SK-N-SH treated with all-trans-retinoic acid at 6 μM for 48 hours (cell line): ENCODE measurements around the gene COX17.

Experiments
- ATAC-seq: fragments of 200-7000 bp; cut with Tn5 transposase; 3 replicates; pipeline ENCODE4 v1.9.1; 2020; ENCODE audit warnings: mild to moderate bottlenecking, moderate library complexity
- ARNTL ChIP-seq: fragments of 450-650 bp; formaldehyde crosslinking; IDR thresholded peaks from 2 replicates; pipeline ENCODE4 v1.5.0; 2020; ENCODE audit warnings: low read depth, mild to moderate bottlenecking, moderate library complexity, borderline replicate concordance
- BACH2 ChIP-seq: fragments of 250-450 bp; sonication (Bioruptor Pico); IDR thresholded peaks from 2 replicates; pipeline ENCODE4 v1.9.0; 2021; ENCODE audit warnings: mild to moderate bottlenecking, borderline replicate concordance
- CSDC2 ChIP-seq: fragments of 250-450 bp; sonication (Bioruptor Pico); IDR thresholded peaks from 2 replicates; pipeline ENCODE4 v1.5.0; 2020; ENCODE audit warnings: mild to moderate bottlenecking, moderate library complexity
- CSRNP3 ChIP-seq: fragments of 250-450 bp; sonication (Bioruptor Pico); IDR thresholded peaks from 2 replicates; pipeline ENCODE4 v1.5.1; 2021; ENCODE audit warnings: mild to moderate bottlenecking, moderate library complexity
- ESRRG ChIP-seq: fragments of 250-450 bp; sonication (Bioruptor Pico); IDR thresholded peaks from 2 replicates; pipeline ENCODE4 v1.6.1; 2021; ENCODE audit warnings: mild to moderate bottlenecking
- GLIS3 ChIP-seq: fragments of 250-450 bp; sonication (Bioruptor Pico); IDR thresholded peaks from 2 replicates; pipeline ENCODE4 v1.5.0; 2020; ENCODE audit warnings: mild to moderate bottlenecking, moderate library complexity
- ISL1 ChIP-seq: fragments of 250-450 bp; sonication (Bioruptor Pico); IDR thresholded peaks from 2 replicates; pipeline ENCODE4 v2.1.2; 2022; ENCODE audit warnings: mild to moderate bottlenecking, moderate library complexity
- OSR1 ChIP-seq: fragments of 250-450 bp; sonication (Bioruptor Pico); IDR thresholded peaks from 2 replicates; pipeline ENCODE4 v1.8.0; 2022; ENCODE audit warnings: moderate library complexity, mild to moderate bottlenecking, inconsistent platforms
- POU6F1 ChIP-seq: fragments of 250-450 bp; sonication (Bioruptor Pico); IDR thresholded peaks from 2 replicates; pipeline ENCODE4 v1.8.0; 2021; ENCODE audit warnings: low read depth, mild to moderate bottlenecking, moderate library complexity, borderline replicate concordance
- PPARA ChIP-seq: fragments of 250-450 bp; sonication (Bioruptor Pico); IDR thresholded peaks from 2 replicates; pipeline ENCODE4 v1.5.0; 2020; ENCODE audit warnings: mild to moderate bottlenecking, borderline replicate concordance
- RARB ChIP-seq: fragments of 250-450 bp; sonication (Bioruptor Pico); IDR thresholded peaks from 2 replicates; pipeline ENCODE4 v1.8.0; 2021; ENCODE audit warnings: mild to moderate bottlenecking, moderate library complexity
- SNAI2 ChIP-seq: fragments of 250-450 bp; sonication (Bioruptor Pico); IDR thresholded peaks from 2 replicates; pipeline ENCODE4 v1.5.0; 2020; ENCODE audit warnings: mild to moderate bottlenecking, moderate library complexity
- TCF4 ChIP-seq: fragments of 250-450 bp; sonication (Bioruptor Pico); IDR thresholded peaks from 2 replicates; pipeline ENCODE4 v1.8.0; 2021; ENCODE audit warnings: mild to moderate bottlenecking, moderate library complexity, borderline replicate concordance
- ZC3H10 ChIP-seq: fragments of 250-450 bp; sonication (Bioruptor Pico); IDR thresholded peaks from 2 replicates; pipeline ENCODE4 v1.5.1; 2021; ENCODE audit warnings: mild to moderate bottlenecking, moderate library complexity
- ZFP3 ChIP-seq: fragments of 250-450 bp; sonication (Bioruptor Pico); IDR thresholded peaks from 2 replicates; pipeline ENCODE4 v1.5.0; 2020; ENCODE audit warnings: mild to moderate bottlenecking, moderate library complexity
- ZFP30 ChIP-seq: fragments of 450-650 bp; formaldehyde crosslinking; IDR thresholded peaks from 2 replicates; pipeline ENCODE4 v1.5.0; 2022; ENCODE audit warnings: mild to moderate bottlenecking, moderate library complexity
- ZNF565 ChIP-seq: fragments of 450-650 bp; formaldehyde crosslinking; conservative IDR thresholded peaks from 2 replicates; pipeline ENCODE4 v1.5.0; 2020; ENCODE audit warnings: low read depth, mild to moderate bottlenecking, moderate library complexity
- ZNF70 ChIP-seq: fragments of 450-650 bp; formaldehyde crosslinking; IDR thresholded peaks from 2 replicates; pipeline ENCODE4 v1.5.0; 2020; ENCODE audit warnings: mild to moderate bottlenecking, moderate library complexity
- ZNF8 ChIP-seq: fragments of 450-650 bp; formaldehyde crosslinking; IDR thresholded peaks from 2 replicates; pipeline ENCODE4 v1.5.0; 2020; ENCODE audit warnings: mild to moderate bottlenecking, moderate library complexity
- TF ChIP-seq, protein P1 (sequence below): fragments of 250-450 bp; sonication (Bioruptor Pico); IDR thresholded peaks from 2 replicates; pipeline ENCODE4 v1.5.1; 2020; ENCODE audit warnings: low read depth, mild to moderate bottlenecking, moderate library complexity
- TF ChIP-seq, protein P2 (sequence below): fragments of 250-450 bp; sonication (Bioruptor Pico); IDR thresholded peaks from 2 replicates; pipeline ENCODE4 v1.8.0; 2020; ENCODE audit warnings: mild to moderate bottlenecking, moderate library complexity, borderline replicate concordance

COX17 gene

DNA sequence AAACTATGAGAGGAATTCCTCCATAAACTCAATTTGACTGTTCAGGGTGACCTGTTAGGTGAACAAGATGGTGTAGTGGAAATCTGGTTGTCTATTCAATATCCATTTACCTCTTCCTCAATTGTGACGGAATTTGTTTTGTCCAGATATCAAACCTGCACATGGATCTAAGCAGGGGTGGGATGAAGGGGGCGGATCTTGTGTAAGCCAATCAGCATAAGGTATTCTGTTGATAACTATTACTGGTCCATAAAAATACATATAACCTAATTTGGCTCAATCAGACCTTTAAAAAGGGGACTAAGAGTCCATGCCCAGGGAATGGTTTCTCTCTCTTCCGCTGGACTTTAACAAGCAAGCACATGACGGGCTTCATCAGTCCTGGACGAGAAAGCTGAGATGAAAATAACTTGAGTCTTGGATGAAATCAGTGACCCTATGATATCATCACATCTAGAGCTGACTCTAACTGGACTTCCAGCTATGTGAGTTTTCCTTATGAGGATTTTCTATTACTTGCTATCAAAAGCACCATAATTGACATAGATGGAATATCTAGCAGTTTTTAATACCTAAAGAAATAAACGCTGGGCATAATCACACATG, 11.1 kb downstream of the COX17 start:
- no peak for ATAC-seq
- no peak for TF ChIP-seq CSDC2 (CRISPR knock-in tag)
- no peak for TF ChIP-seq RARB (CRISPR knock-in tag)
- TF ChIP-seq, all 23 proteins: peak for 0

- peak; percentile 14 for ATAC-seq
- TF ChIP-seq PPARA, result no peak
- TF ChIP-seq ZFP3 (CRISPR knock-in tag), result no peak
- TF ChIP-seq OSR1 (CRISPR knock-in tag), result no peak
- no peak for TF ChIP-seq ZNF70
- TF ChIP-seq CSDC2 (CRISPR knock-in tag), result no peak
- TF ChIP-seq ISL1 (CRISPR knock-in tag), result no peak
- TF ChIP-seq TCF4 (CRISPR knock-in tag), result no peak
- TF ChIP-seq SNAI2, result no peak
- no peak for TF ChIP-seq CSRNP3
- TF ChIP-seq BACH2 (CRISPR knock-in tag), result no peak
- no peak for TF ChIP-seq ZC3H10 (CRISPR knock-in tag)
- no peak for TF ChIP-seq ZNF565 (CRISPR knock-in tag)
Measured at GRCh38 chr3:119664850-119665379, 12.3 kb downstream of the COX17 start.

GRCh38 chr3:119664370-119664769, 12.8 kb downstream of the COX17 start:
- ATAC-seq, result peak; percentile 1; the same call in 1 of the 3 replicates
- TF ChIP-seq ZNF70, result no peak
- TF ChIP-seq SNAI2, result no peak
- TF ChIP-seq, protein P1, sequence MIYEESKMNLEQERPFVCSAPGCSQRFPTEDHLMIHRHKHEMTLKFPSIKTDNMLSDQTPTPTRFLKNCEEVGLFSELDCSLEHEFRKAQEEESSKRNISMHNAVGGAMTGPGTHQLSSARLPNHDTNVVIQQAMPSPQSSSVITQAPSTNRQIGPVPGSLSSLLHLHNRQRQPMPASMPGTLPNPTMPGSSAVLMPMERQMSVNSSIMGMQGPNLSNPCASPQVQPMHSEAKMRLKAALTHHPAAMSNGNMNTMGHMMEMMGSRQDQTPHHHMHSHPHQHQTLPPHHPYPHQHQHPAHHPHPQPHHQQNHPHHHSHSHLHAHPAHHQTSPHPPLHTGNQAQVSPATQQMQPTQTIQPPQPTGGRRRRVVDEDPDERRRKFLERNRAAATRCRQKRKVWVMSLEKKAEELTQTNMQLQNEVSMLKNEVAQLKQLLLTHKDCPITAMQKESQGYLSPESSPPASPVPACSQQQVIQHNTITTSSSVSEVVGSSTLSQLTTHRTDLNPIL (CRISPR knock-in tag), result no peak
- no peak for TF ChIP-seq GLIS3 (CRISPR knock-in tag)
- TF ChIP-seq ZFP30 (CRISPR knock-in tag), result no peak
- no peak for TF ChIP-seq CSRNP3
- TF ChIP-seq ESRRG (CRISPR knock-in tag), result no peak
- no peak for TF ChIP-seq PPARA
- TF ChIP-seq OSR1 (CRISPR knock-in tag), result no peak
- TF ChIP-seq, protein P2, sequence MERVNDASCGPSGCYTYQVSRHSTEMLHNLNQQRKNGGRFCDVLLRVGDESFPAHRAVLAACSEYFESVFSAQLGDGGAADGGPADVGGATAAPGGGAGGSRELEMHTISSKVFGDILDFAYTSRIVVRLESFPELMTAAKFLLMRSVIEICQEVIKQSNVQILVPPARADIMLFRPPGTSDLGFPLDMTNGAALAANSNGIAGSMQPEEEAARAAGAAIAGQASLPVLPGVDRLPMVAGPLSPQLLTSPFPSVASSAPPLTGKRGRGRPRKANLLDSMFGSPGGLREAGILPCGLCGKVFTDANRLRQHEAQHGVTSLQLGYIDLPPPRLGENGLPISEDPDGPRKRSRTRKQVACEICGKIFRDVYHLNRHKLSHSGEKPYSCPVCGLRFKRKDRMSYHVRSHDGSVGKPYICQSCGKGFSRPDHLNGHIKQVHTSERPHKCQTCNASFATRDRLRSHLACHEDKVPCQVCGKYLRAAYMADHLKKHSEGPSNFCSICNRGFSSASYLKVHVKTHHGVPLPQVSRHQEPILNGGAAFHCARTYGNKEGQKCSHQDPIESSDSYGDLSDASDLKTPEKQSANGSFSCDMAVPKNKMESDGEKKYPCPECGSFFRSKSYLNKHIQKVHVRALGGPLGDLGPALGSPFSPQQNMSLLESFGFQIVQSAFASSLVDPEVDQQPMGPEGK (CRISPR knock-in tag), result no peak
- TF ChIP-seq POU6F1, result no peak
- no peak for TF ChIP-seq ZNF565 (CRISPR knock-in tag)
- TF ChIP-seq ZC3H10 (CRISPR knock-in tag), result no peak
- TF ChIP-seq ZNF8, result no peak
- TF ChIP-seq CSDC2 (CRISPR knock-in tag), result no peak

DNA sequence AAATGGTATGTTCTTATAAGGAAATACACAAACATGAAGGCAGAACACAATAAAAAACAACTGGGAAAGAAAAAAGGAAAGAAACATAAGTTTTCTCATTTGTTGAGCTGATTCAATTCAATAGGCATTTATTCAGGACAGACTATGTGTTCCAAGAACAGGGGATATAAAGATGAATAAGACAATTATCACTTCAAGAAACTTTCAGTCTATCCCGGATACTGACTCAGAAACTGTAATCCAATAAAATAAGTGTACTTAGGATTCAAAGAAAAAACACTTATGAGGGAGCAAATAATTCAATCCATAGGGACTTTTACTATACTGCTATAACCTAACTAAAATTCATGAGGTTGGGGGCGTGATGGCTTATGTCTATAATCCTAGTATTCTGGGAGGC, 13.3 kb downstream of the COX17 start:
- ATAC-seq, result peak; percentile 33
- no peak for TF ChIP-seq BACH2 (CRISPR knock-in tag)
- no peak for TF ChIP-seq GLIS3 (CRISPR knock-in tag)
- TF ChIP-seq TCF4 (CRISPR knock-in tag), result no peak
- no peak for TF ChIP-seq CSDC2 (CRISPR knock-in tag)
- no peak for TF ChIP-seq ZFP3 (CRISPR knock-in tag)
- TF ChIP-seq, protein P2 (CRISPR knock-in tag), result no peak
- no peak for TF ChIP-seq ZNF8
- no peak for TF ChIP-seq CSRNP3
- TF ChIP-seq OSR1 (CRISPR knock-in tag), result no peak
- TF ChIP-seq ARNTL, result no peak
